A549 (cell line): ENCODE measurements around the gene GAL3ST2. TPM values are rescaled to one million over a fixed set of nuclear protein-coding genes. Genes with fewer than 3 reads are reported as not detected.

Source experiments
- ATAC-seq, 2 experiments: fragments of 200-7000 bp in 1 of 2; fragments of >200 bp in 1 of 2; cut with Nextera tagmentation in 1 of 2; cut with Tn5 transposase in 1 of 2; 3 replicates each; pipeline versions ENCODE4 v1.8.0 to v1.9.1; 2018 to 2020; ENCODE audit warnings: mild to moderate bottlenecking in 1 of 2, moderate library complexity in 1 of 2
- CTCF ChIA-PET: fragments of 300-600 bp; sonication (Branson Sonifier 250); formaldehyde crosslinking; extraction: SDS; loops from one replicate; lab custom pipeline; 2021; ENCODE audit warnings: antibody characterized with exemption, inconsistent platforms; lab: Yijun Ruan, JAX
- POLR2A ChIA-PET: fragments of 350-600 bp; formaldehyde crosslinking; extraction: SDS; loops from one replicate; lab custom pipeline; 2021; ENCODE audit warnings: antibody characterized with exemption, inconsistent platforms; lab: Yijun Ruan, JAX
- DNase-seq, 2 experiments: peaks; one replicate each; pipeline versions ENCODE4 v3.0.0 to v3.0.0-alpha.2; 2011 to 2016; ENCODE audit warnings: low read depth in 1 of 2, low spot score in 1 of 2
- FAIRE-seq: peaks from 2 replicates; lab custom pipeline; 2011; peaks lifted over from hg19 to GRCh38; lab: Jason Lieb, UNC
- H3K27ac ChIP-seq, 2 experiments: fragments of >200 bp; sonication (Bioruptor Twin); formaldehyde crosslinking; 3 replicates each; pipeline ENCODE4 v1.5.1; 2016 to 2017
- H3K4me1 ChIP-seq: fragments of >200 bp; sonication (Bioruptor Twin); formaldehyde crosslinking; 3 replicates; pipeline ENCODE4 v1.6.1; 2016
- H3K4me2 ChIP-seq: fragments of >200 bp; sonication (Bioruptor Twin); formaldehyde crosslinking; 3 replicates; pipeline ENCODE4 v1.6.1; 2016
- H3K4me3 ChIP-seq: fragments of >200 bp; sonication (Bioruptor Twin); formaldehyde crosslinking; 3 replicates; pipeline ENCODE4 v1.5.1; 2016
- H3K9me3 ChIP-seq: fragments of >200 bp; sonication (Bioruptor Twin); formaldehyde crosslinking; 3 replicates; pipeline ENCODE4 v1.6.1; 2016
- BCL3 ChIP-seq: fragments of >200 bp; sonication (Bioruptor Twin); formaldehyde crosslinking; IDR thresholded peaks from 3 replicates; pipeline ENCODE4 v1.6.1; 2016
- CBX2 ChIP-seq: fragments of 200-600 bp; sonication (generic); IDR thresholded peaks from 2 replicates; pipeline ENCODE4 v1.6.1; 2016; ENCODE audit warnings: low read depth, mild to moderate bottlenecking, borderline replicate concordance
- CBX8 ChIP-seq: fragments of 200-600 bp; sonication (generic); IDR thresholded peaks from 2 replicates; pipeline ENCODE4 v1.6.1; 2016
- CEBPB ChIP-seq, 2 experiments: fragments of >200 bp in 1 of 2; sonication (Bioruptor Twin) in 1 of 2; formaldehyde crosslinking in 1 of 2; IDR thresholded peaks; 2 replicates each; pipeline ENCODE4 v1.6.1; 2012 to 2016
- CHD2 ChIP-seq: fragments of 150-350 bp; IDR thresholded peaks from 2 replicates; pipeline ENCODE4 v1.6.1; 2014; ENCODE audit warnings: low read length; ENCODE audit not compliant: partially characterized antibody
- EHMT2 ChIP-seq: fragments of 200-600 bp; sonication (generic); IDR thresholded peaks from 2 replicates; pipeline ENCODE4 v1.6.1; 2016; ENCODE audit warnings: antibody characterized with exemption, low read depth, mild to moderate bottlenecking, moderate library complexity
- FOXS1 ChIP-seq: fragments of 250-450 bp; sonication (Bioruptor Pico); IDR thresholded peaks from 2 replicates; pipeline ENCODE4 v1.5.0; 2020; ENCODE audit warnings: mild to moderate bottlenecking, moderate library complexity
- GATA3 ChIP-seq: IDR thresholded peaks from 2 replicates; pipeline ENCODE4 v1.6.1; 2012; ENCODE audit warnings: borderline replicate concordance
- HOXA7 ChIP-seq: fragments of 250-450 bp; sonication (Bioruptor Pico); IDR thresholded peaks from 2 replicates; pipeline ENCODE4 v1.5.0; 2020; ENCODE audit warnings: mild to moderate bottlenecking, moderate library complexity
- JUNB ChIP-seq: fragments of >200 bp; sonication (Bioruptor Twin); formaldehyde crosslinking; IDR thresholded peaks from 2 replicates; pipeline ENCODE4 v1.6.1; 2016
- KDM5A ChIP-seq: fragments of 200-600 bp; sonication (generic); IDR thresholded peaks from 2 replicates; pipeline ENCODE4 v1.6.1; 2016; ENCODE audit warnings: antibody characterized with exemption, mild to moderate bottlenecking
- MAZ ChIP-seq: fragments of 150-350 bp; IDR thresholded peaks from 2 replicates; pipeline ENCODE4 v1.6.1; 2014; ENCODE audit warnings: antibody characterized with exemption, low read depth, low read length, borderline replicate concordance
- NFE2L2 ChIP-seq: fragments of 150-350 bp; conservative IDR thresholded peaks from 2 replicates; pipeline ENCODE4 v1.6.1; 2014; ENCODE audit warnings: low read length
- NPAS2 ChIP-seq: fragments of 250-450 bp; sonication (Bioruptor Pico); IDR thresholded peaks from 2 replicates; pipeline ENCODE4 v1.8.0; 2022; ENCODE audit warnings: mild to moderate bottlenecking, moderate library complexity, borderline replicate concordance
- PHF8 ChIP-seq: fragments of 200-600 bp; sonication (generic); IDR thresholded peaks from 2 replicates; pipeline ENCODE4 v1.6.1; 2016; ENCODE audit warnings: low read depth, mild to moderate bottlenecking, antibody characterized with exemption, moderate library complexity, borderline replicate concordance
- RAD21 ChIP-seq, 2 experiments: fragments of >200 bp in 1 of 2; sonication (Bioruptor Twin) in 1 of 2; formaldehyde crosslinking in 1 of 2; IDR thresholded peaks in 1 of 2; conservative IDR thresholded peaks in 1 of 2; 2 replicates in 1 of 2; 3 replicates in 1 of 2; pipeline ENCODE4 v1.6.1; 2012 to 2018; ENCODE audit warnings: inconsistent platforms in 1 of 2
- RCOR1 ChIP-seq: fragments of 150-350 bp; IDR thresholded peaks from 2 replicates; pipeline ENCODE4 v1.6.1; 2014; ENCODE audit warnings: antibody characterized with exemption, low read length, low read depth
- REST ChIP-seq: fragments of 200-600 bp; sonication (generic); IDR thresholded peaks from 2 replicates; pipeline ENCODE4 v1.6.1; 2016; ENCODE audit warnings: antibody characterized with exemption, mild to moderate bottlenecking, moderate library complexity
- ZNF302 ChIP-seq: fragments of 250-450 bp; sonication (Bioruptor Pico); IDR thresholded peaks from 2 replicates; pipeline ENCODE4 v1.9.0; 2021; ENCODE audit warnings: inconsistent platforms, mild to moderate bottlenecking, moderate library complexity
- WGBS: methylation state at CpG from one replicate; pipeline ENCODE4 v1.1.6; 2017; ENCODE audit errors: missing lambda C conversion rate; 5-methylcytosine and 5-hydroxymethylcytosine counted together
- polyA plus RNA-seq, 4 experiments: library from polyadenylated mRNA; depleted of rRNA in 3 of 4; stranded (reverse); fragments of >200 nt; fragmentation: RNase III in 1 of 4; extraction: RNeasy Plus Mini Kit Qiagen cat#74134 plus additional on column Dnase treatment in 1 of 4; gene quantifications; 2 replicates in 3 of 4; 3 replicates in 1 of 4; pipeline ENCODE4 v1.2.3, GENCODE V29; 2011 to 2017
- TF ChIP-seq, protein P1 (sequence below): fragments of 150-350 bp; IDR thresholded peaks from 2 replicates; pipeline ENCODE4 v1.6.1; 2014; ENCODE audit warnings: low read depth, mild to moderate bottlenecking, low read length
- TF ChIP-seq, protein P2 (sequence below): IDR thresholded peaks from 2 replicates; pipeline ENCODE4 v1.6.1; 2012
- TF ChIP-seq, protein P3 (sequence below): fragments of >200 bp; sonication (Bioruptor Twin); formaldehyde crosslinking; IDR thresholded peaks from 3 replicates; pipeline ENCODE4 v1.5.1; 2016

The GAL3ST2 gene
- polyA plus RNA-seq, 2 of the 4 experiments (the other 2 are of a cell fraction), result 0.61 TPM; not detected in 1

- no peak overlapping the region for H3K27ac ChIP-seq
- DNase-seq (no peak), FAIRE-seq (no peak), ATAC-seq (no peak)
- TF ChIP-seq FOXS1 (CRISPR knock-in tag) (no peak), HOXA7 (CRISPR knock-in tag) (no peak), RCOR1 (no peak), CBX2 (no peak), JUNB (no peak), MAZ (no peak), CEBPB (IDR thresholded peaks at IDR 0.05) (no peak), ZNF302 (CRISPR knock-in tag) (no peak), GATA3 (no peak), NPAS2 (CRISPR knock-in tag) (no peak)
- TF ChIP-seq, protein P1, sequence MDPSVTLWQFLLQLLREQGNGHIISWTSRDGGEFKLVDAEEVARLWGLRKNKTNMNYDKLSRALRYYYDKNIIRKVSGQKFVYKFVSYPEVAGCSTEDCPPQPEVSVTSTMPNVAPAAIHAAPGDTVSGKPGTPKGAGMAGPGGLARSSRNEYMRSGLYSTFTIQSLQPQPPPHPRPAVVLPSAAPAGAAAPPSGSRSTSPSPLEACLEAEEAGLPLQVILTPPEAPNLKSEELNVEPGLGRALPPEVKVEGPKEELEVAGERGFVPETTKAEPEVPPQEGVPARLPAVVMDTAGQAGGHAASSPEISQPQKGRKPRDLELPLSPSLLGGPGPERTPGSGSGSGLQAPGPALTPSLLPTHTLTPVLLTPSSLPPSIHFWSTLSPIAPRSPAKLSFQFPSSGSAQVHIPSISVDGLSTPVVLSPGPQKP, result no peak
- TF ChIP-seq, protein P2, sequence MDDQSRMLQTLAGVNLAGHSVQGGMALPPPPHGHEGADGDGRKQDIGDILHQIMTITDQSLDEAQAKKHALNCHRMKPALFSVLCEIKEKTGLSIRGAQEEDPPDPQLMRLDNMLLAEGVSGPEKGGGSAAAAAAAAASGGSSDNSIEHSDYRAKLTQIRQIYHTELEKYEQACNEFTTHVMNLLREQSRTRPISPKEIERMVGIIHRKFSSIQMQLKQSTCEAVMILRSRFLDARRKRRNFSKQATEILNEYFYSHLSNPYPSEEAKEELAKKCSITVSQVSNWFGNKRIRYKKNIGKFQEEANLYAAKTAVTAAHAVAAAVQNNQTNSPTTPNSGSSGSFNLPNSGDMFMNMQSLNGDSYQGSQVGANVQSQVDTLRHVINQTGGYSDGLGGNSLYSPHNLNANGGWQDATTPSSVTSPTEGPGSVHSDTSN, result no peak
- no peak overlapping the region for H3K4me3 ChIP-seq
- CTCF ChIA-PET, result no interaction called here
- no peaks in the 10 kb centered on the region for H3K9me3 ChIP-seq
- H3K4me2 ChIP-seq, result no peak overlapping the region
- WGBS, result 96% methylated on average over 13 of the region's 13 CpGs
- POLR2A ChIA-PET, result no interaction called here
- H3K4me1 ChIP-seq, result no peaks in the 10 kb centered on the region
Measured at GRCh38 chr2:241745276-241745675, 31.3 kb upstream of the GAL3ST2 start.

GRCh38 chr2:241746084-241746483 lies 30.5 kb upstream of the GAL3ST2 start:
- FAIRE-seq (no peak), ATAC-seq (no peak), DNase-seq (no peak)
- H3K4me3 ChIP-seq, result no peak overlapping the region
- H3K27ac ChIP-seq, result no peak overlapping the region
- CTCF ChIA-PET, result interaction anchor here (0.8 kb wide), 1 partner anchor 10 kb away, joined by 3 read pairs; no protein-coding TSS in a partner anchor
- WGBS, result 93% methylated on average over 4 of the region's 4 CpGs
- no peak overlapping the region for H3K4me2 ChIP-seq
- no peaks in the 10 kb centered on the region for H3K9me3 ChIP-seq
- no peaks in the 10 kb centered on the region for H3K4me1 ChIP-seq
- TF ChIP-seq, protein P2, result no peak
- TF ChIP-seq REST, result no peak
- TF ChIP-seq RCOR1, result no peak
- no peak for TF ChIP-seq KDM5A
- no peak for TF ChIP-seq EHMT2
- no peak for TF ChIP-seq CBX8
- TF ChIP-seq NFE2L2, result no peak
- no peak for TF ChIP-seq RAD21 (conservative IDR thresholded peaks at IDR 0.05 in 1 of 2, IDR thresholded peaks at IDR 0.05 in 1 of 2)
- TF ChIP-seq PHF8, result no peak
- TF ChIP-seq, protein P3, sequence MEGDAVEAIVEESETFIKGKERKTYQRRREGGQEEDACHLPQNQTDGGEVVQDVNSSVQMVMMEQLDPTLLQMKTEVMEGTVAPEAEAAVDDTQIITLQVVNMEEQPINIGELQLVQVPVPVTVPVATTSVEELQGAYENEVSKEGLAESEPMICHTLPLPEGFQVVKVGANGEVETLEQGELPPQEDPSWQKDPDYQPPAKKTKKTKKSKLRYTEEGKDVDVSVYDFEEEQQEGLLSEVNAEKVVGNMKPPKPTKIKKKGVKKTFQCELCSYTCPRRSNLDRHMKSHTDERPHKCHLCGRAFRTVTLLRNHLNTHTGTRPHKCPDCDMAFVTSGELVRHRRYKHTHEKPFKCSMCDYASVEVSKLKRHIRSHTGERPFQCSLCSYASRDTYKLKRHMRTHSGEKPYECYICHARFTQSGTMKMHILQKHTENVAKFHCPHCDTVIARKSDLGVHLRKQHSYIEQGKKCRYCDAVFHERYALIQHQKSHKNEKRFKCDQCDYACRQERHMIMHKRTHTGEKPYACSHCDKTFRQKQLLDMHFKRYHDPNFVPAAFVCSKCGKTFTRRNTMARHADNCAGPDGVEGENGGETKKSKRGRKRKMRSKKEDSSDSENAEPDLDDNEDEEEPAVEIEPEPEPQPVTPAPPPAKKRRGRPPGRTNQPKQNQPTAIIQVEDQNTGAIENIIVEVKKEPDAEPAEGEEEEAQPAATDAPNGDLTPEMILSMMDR, result no peak
- no peak for TF ChIP-seq BCL3
- TF ChIP-seq CHD2, result no peak
- no peak for TF ChIP-seq MAZ
- POLR2A ChIA-PET, result no interaction called here
